Subcutaneous adipose tissue (tissue), 4 donors: ENCODE data around the gene DGKG. TPM values are rescaled to one million over a fixed set of nuclear protein-coding genes. Genes with fewer than 3 reads are reported as not detected.

ENCODE experiments used
- total RNA-seq, 4 donors: library from RNA; depleted of rRNA; stranded (reverse); fragments of >200 nt; gene quantifications; one replicate each; pipeline ENCODE4 v1.1.0, GENCODE V29; 2016
- TF ChIP-seq, protein P1 (sequence below): fragments of 450-650 bp; IDR thresholded peaks from one replicate; pipeline ENCODE4 v1.5.1; 2016; ENCODE audit warnings: low read depth, mild to moderate bottlenecking, control low read depth, antibody characterized with exemption, moderate library complexity

The DGKG gene
- total RNA-seq, 4 donors from 2014 or later, result 0.49 to 3.1 (median 1.8) TPM

DNA sequence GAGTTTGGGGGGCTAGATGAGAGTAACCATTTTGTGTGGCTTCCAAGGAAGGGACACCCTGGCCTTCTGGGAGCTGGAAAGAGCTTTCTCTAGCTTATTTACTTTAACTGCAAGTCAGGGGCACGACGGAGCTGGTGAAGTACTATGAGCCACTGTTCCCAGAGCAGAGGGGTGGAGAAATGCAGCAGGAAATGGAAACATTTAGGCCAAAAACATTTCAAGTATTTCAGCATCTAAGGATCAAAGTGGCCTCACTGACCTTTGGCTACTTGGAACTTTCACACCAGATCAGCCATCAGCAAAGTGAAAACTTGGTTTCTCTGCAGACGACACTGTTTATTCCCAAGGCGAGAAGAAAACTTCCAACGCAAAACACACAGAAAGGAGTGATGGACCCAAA, 7.9 kb downstream of the DGKG start:
- TF ChIP-seq, protein P1, sequence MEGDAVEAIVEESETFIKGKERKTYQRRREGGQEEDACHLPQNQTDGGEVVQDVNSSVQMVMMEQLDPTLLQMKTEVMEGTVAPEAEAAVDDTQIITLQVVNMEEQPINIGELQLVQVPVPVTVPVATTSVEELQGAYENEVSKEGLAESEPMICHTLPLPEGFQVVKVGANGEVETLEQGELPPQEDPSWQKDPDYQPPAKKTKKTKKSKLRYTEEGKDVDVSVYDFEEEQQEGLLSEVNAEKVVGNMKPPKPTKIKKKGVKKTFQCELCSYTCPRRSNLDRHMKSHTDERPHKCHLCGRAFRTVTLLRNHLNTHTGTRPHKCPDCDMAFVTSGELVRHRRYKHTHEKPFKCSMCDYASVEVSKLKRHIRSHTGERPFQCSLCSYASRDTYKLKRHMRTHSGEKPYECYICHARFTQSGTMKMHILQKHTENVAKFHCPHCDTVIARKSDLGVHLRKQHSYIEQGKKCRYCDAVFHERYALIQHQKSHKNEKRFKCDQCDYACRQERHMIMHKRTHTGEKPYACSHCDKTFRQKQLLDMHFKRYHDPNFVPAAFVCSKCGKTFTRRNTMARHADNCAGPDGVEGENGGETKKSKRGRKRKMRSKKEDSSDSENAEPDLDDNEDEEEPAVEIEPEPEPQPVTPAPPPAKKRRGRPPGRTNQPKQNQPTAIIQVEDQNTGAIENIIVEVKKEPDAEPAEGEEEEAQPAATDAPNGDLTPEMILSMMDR, result no peak

DNA sequence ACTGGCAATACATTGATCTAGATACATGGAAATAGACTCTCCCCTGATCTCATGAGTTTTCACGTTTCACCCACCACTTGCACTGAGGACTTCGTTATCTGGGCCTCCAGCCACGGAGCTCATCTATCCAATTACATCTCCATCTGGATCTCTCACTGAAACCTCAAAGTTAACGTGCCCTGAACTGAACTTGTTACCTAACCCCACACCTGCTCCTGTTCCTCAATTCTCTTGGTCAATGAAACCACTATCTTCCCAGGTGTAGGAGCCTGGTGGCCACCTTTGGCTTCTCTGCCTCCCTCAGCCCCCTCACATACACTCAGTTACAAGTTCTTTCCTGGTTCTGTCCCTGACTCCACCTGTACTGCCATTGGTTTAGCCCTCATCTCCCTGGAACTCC, 9.7 kb downstream of the DGKG start:
- TF ChIP-seq, protein P1, result no peak

DNA sequence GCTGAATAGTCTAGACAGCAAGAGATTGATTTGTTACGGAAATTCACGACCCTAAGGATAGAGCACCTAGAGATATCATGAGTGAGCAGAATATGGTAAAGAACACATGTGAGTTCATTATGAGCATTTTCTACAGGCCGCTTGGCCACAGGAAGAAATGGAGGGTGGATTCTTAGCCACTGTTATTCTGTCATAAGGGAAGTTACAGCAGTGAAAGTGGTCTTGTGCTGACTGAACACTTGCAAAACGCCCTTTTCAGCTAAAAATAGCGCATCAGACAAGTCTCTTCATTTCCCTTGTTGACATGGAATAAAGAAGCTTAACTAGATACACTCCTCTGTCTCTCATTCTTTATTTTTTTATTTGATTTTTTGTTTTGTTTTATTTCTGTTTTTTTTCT, 19.8 kb downstream of the DGKG start:
- TF ChIP-seq, protein P1, result no peak

DNA sequence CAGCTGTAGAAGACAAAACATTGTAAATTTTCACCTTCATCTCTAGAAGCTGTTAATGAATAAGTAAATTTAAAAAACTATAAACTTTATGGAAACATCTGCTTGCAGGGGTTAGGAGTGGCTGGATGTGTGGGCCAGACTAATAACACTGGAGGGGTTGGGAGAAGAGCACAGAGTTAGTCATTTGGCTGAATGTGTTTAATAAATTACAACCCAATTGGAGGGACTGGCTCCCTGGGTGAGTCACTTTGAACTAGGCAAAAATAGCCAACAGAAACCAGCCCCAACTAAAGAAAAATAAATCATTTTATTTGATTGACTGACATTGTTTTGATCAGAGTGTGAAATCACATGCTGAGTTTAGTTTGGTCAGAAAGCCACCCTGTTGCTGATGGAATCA, 21.8 kb downstream of the DGKG start:
- TF ChIP-seq, protein P1, result no peak

DNA sequence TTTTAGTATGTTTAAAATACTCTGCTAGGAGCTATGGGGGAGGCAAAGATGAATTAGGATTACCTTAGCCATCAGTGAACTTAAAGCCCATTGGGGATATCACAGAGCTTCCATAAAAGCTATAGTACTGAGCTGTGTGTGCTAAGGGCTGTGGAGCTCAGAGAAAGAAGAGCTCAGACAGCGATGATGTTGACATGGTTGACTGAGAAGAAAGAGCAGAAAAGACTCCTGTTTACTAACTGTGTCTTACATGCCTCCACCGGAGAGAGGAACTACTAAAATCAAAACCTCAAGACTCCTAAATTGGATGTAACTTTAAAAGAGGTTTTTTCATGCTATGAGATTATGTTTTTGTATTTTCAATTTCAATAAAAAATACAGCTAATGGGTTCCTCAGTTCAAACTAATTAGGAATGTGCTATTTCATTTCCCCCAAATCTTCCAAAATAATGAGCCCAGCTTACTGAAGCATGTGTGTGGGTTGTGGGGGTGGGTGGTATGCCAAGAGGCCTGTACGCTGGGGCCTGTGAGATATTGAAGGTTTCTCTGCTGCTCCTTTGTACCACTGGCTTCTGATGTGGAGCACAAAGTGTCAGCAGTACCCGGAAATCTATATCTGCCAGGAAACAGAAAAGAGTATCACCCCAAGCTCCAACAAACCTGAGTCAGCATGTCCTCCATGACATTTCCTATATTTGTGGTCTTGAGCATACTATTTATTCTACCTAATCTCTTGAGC, 22.7 kb downstream of the DGKG start:
- TF ChIP-seq, protein P1, result no peak

DNA sequence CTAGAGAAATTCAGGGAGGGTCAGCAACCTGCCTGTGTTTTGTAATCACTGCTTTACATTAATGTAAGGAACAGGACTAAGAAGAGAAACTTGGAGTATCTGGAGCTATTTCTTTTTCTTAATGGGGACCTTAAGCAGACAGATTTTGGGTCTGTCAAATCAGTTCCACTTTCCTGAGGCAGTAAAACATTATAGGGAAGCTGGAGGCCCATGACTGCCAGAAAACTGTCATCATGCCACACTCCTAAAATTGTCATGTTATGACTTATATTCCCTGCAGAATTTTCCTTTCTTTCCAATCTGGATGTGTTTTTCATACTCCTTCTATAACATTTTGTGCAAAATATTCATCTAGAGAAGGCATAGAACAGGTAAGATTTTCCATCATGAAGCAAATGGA, 28.8 kb downstream of the DGKG start:
- TF ChIP-seq, protein P1, result no peak

DNA sequence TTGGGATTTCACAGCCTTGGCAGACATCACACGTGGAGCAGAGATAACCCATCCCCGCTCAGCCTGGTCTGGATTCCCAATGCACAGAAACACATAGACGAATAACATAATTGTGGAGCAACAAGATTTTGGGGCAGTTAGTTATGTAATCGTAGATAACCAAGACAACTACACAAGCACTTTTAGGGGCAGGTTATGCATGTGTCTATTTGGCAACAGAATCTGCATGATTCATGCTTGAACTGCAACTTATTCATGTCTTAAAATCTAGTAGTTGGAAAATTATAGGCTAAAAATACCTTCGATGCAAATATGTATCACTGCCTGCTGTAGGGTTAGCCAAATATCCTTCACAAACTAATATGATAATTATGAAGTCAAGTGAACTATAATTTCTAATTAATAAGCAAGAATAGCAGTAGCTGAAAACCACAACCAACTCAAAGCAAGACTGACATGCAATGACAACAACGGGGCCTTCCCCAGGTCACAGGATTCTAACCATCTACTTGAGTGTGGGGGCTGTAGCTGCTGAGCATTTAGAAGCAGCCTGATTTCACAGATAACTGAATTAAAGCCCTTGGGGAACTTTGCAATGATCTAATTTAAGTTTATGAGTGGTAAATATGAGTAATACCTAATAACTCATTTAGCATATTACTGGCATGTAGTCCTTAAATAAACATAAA, 31.1 kb downstream of the DGKG start:
- TF ChIP-seq, protein P1, result no peak
